HCT116 (cell line): ENCODE measurements around the gene ACSL3. TPM values are rescaled to one million over a fixed set of nuclear protein-coding genes. Genes with fewer than 3 reads are reported as not detected.

Experiments used
- ATAC-seq: fragments of 200-7000 bp; cut with Tn5 transposase; 2 replicates; pipeline ENCODE4 v1.9.1; 2020; ENCODE audit warnings: mild to moderate bottlenecking, moderate library complexity
- BruUV-seq: library from RNA; stranded (reverse); fragments of 400-500 nt; replicated peaks from 2 replicates; lab custom pipeline; 2021; lab: Mats Ljungman, UMichigan
- CTCF ChIA-PET: fragments of 300-600 bp; sonication (Branson Sonifier 250); formaldehyde crosslinking; loops from one replicate; lab custom pipeline; 2021; ENCODE audit warnings: antibody characterized with exemption; lab: Charles Lee
- POLR2A ChIA-PET: fragments of 300-600, 350-600 bp; sonication (Branson Sonifier 250); formaldehyde crosslinking; loops from one replicate; lab custom pipeline; 2021; ENCODE audit warnings: antibody characterized with exemption; lab: Charles Lee
- RAD21 ChIA-PET, 2 experiments: fragments of 300-600 bp; sonication (Branson Sonifier 250); formaldehyde crosslinking; loops; one replicate each; lab custom pipeline; 2023; ENCODE audit warnings: low total read pairs in 2 of 2; ENCODE audit not compliant: uncharacterized antibody in 2 of 2, unreplicated experiment in 2 of 2, low non-redundant PET in 1 of 2; lab: Charles Lee
- DNase-seq: peaks from one replicate; pipeline ENCODE4 v3.0.0-alpha.2; 2010; ENCODE audit warnings: low read depth, low spot score
- H2AFZ ChIP-seq: fragments of 200-600 bp; shearing (Covaris generic), sonication (generic); 2 replicates; pipeline ENCODE4 v1.6.1; 2017; ENCODE audit warnings: low read depth, mixed run types, mixed read lengths, antibody characterized with exemption, low read length; ENCODE audit not compliant: poor library complexity, severe bottlenecking
- H3K27ac ChIP-seq: 2 replicates; pipeline ENCODE4 v1.5.1; 2012; ENCODE audit warnings: low read depth, low read length
- H3K27me3 ChIP-seq: fragments of 200-600 bp; sonication (generic); 2 replicates; pipeline ENCODE4 v1.6.1; 2016; ENCODE audit warnings: mixed run types, low read length, mixed read lengths; ENCODE audit not compliant: insufficient read depth
- H3K36me3 ChIP-seq, 2 experiments: fragments of 200-500 bp in 1 of 2; fragments of 200-600 bp in 1 of 2; sonication (Bioruptor generic) in 1 of 2; sonication (generic) in 1 of 2; 2 replicates each; pipeline versions ENCODE4 v1.5.1 to v1.6.1; 2014 to 2016; ENCODE audit warnings: low read length in 2 of 2, inconsistent platforms in 1 of 2, mixed read lengths in 1 of 2, mixed run types in 1 of 2; ENCODE audit not compliant: insufficient read depth in 2 of 2, control insufficient read depth in 1 of 2
- H3K4me1 ChIP-seq, 2 experiments: fragments of 200-600 bp in 1 of 2; sonication (generic) in 1 of 2; 2 replicates each; pipeline versions ENCODE4 v1.5.1 to v1.6.1; 2012 to 2017; ENCODE audit warnings: low read length in 2 of 2, inconsistent platforms in 1 of 2, mild to moderate bottlenecking in 1 of 2, mixed read lengths in 1 of 2, mixed run types in 1 of 2, moderate library complexity in 1 of 2; ENCODE audit not compliant: insufficient read depth in 2 of 2, control insufficient read depth in 1 of 2
- H3K4me2 ChIP-seq: fragments of 200-600 bp; sonication (generic); 2 replicates; pipeline ENCODE4 v1.6.1; 2017; ENCODE audit warnings: mixed run types, low read length, mixed read lengths
- H3K4me3 ChIP-seq, 2 experiments: fragments of 200-600 bp in 1 of 2; sonication (generic) in 1 of 2; replicated peaks in 1 of 2; 2 replicates each; pipeline ENCODE4 v1.5.1; 2011 to 2016; ENCODE audit warnings: low read length in 2 of 2, control low read depth in 1 of 2, low read depth in 1 of 2, mild to moderate bottlenecking in 1 of 2, mixed read lengths in 1 of 2, mixed run types in 1 of 2
- H3K79me2 ChIP-seq: fragments of 200-600 bp; sonication (generic); 2 replicates; pipeline ENCODE4 v1.6.1; 2017; ENCODE audit warnings: mild to moderate bottlenecking, mixed run types, low read length, moderate library complexity, mixed read lengths; ENCODE audit not compliant: insufficient read depth
- H3K9ac ChIP-seq: fragments of 200-600 bp; sonication (generic); 2 replicates; pipeline ENCODE4 v1.6.1; 2016; ENCODE audit warnings: low read length, mixed read lengths
- H3K9me2 ChIP-seq: fragments of 200-600 bp; sonication (generic), shearing (Covaris generic); 2 replicates; pipeline ENCODE4 v1.6.1; 2017; ENCODE audit warnings: mixed run types, mild to moderate bottlenecking, moderate library complexity; ENCODE audit not compliant: insufficient read depth
- H3K9me3 ChIP-seq, 2 experiments: fragments of 200-500 bp in 1 of 2; fragments of 200-600 bp in 1 of 2; sonication (Bioruptor generic) in 1 of 2; sonication (generic) in 1 of 2; 2 replicates each; pipeline ENCODE4 v1.6.1; 2014 to 2017; ENCODE audit warnings: low read length in 2 of 2, mixed read lengths in 2 of 2, inconsistent platforms in 1 of 2, low read depth in 1 of 2, mild to moderate bottlenecking in 1 of 2, mixed run types in 1 of 2, moderate library complexity in 1 of 2; ENCODE audit not compliant: control insufficient read depth in 1 of 2, insufficient read depth in 1 of 2
- H4K20me1 ChIP-seq: fragments of 200-600 bp; sonication (generic), shearing (Covaris generic); 2 replicates; pipeline ENCODE4 v1.6.1; 2017; ENCODE audit warnings: mixed run types, mild to moderate bottlenecking, moderate library complexity; ENCODE audit not compliant: insufficient read depth
- ATF3 ChIP-seq: IDR thresholded peaks from 2 replicates; pipeline ENCODE4 v1.6.1; 2012
- CBX3 ChIP-seq: IDR thresholded peaks from 2 replicates; pipeline ENCODE4 v1.6.1; 2012; ENCODE audit warnings: low read depth
- CTCF ChIP-seq, 3 experiments: fragments of 200-600 bp in 1 of 3; sonication (generic) in 1 of 3; IDR thresholded peaks in 2 of 3; conservative IDR thresholded peaks in 1 of 3; 2 replicates each; pipeline ENCODE4 v1.5.1; 2012 to 2017; ENCODE audit warnings: low read depth in 2 of 3, low read length in 2 of 3, antibody characterized with exemption in 1 of 3, borderline replicate concordance in 1 of 3, control low read depth in 1 of 3, mild to moderate bottlenecking in 1 of 3, mixed read lengths in 1 of 3, mixed run types in 1 of 3, moderate library complexity in 1 of 3; ENCODE audit not compliant: insufficient read depth in 1 of 3
- ELF1 ChIP-seq: IDR thresholded peaks from 2 replicates; pipeline ENCODE4 v1.6.1; 2012; ENCODE audit warnings: low read depth, borderline replicate concordance
- EZH2 ChIP-seq: fragments of 200-600 bp; sonication (generic); IDR thresholded peaks from 2 replicates; pipeline ENCODE4 v1.6.1; 2017; ENCODE audit warnings: antibody characterized with exemption, mixed run types
- EZH2phosphoT487 ChIP-seq: fragments of 200-600 bp; IDR thresholded peaks from 2 replicates; pipeline ENCODE4 v1.6.1; 2018; ENCODE audit warnings: antibody characterized with exemption, borderline replicate concordance
- FOSL1 ChIP-seq: IDR thresholded peaks from 2 replicates; pipeline ENCODE4 v1.6.1; 2012; ENCODE audit warnings: low read depth
- JUND ChIP-seq: IDR thresholded peaks from 2 replicates; pipeline ENCODE4 v1.6.1; 2012
- POLR2A ChIP-seq: IDR thresholded peaks from 2 replicates; pipeline ENCODE4 v1.7.0; 2011; ENCODE audit warnings: borderline replicate concordance; ENCODE audit not compliant: insufficient read depth, insufficient read length; ENCODE audit errors: extremely low read depth
- POLR2AphosphoS5 ChIP-seq: IDR thresholded peaks from 2 replicates; pipeline ENCODE4 v1.6.1; 2011; ENCODE audit warnings: mild to moderate bottlenecking, low read depth, low read length, moderate library complexity
- RAD21 ChIP-seq: IDR thresholded peaks from 2 replicates; pipeline ENCODE4 v1.6.1; 2012; ENCODE audit warnings: low read depth, mild to moderate bottlenecking
- REST ChIP-seq: IDR thresholded peaks from 2 replicates; pipeline ENCODE4 v1.6.1; 2012; ENCODE audit warnings: low read depth
- SIN3A ChIP-seq: IDR thresholded peaks from 2 replicates; pipeline ENCODE4 v1.6.1; 2012; ENCODE audit warnings: low read depth
- SP1 ChIP-seq: IDR thresholded peaks from 2 replicates; pipeline ENCODE4 v1.6.1; 2012; ENCODE audit warnings: low read depth
- SRF ChIP-seq: IDR thresholded peaks from 2 replicates; pipeline ENCODE4 v1.6.1; 2012; ENCODE audit warnings: low read depth
- TCF7L2 ChIP-seq: IDR thresholded peaks from 2 replicates; pipeline ENCODE4 v1.7.0; 2011; ENCODE audit warnings: borderline replicate concordance, inconsistent platforms; ENCODE audit not compliant: insufficient read depth, insufficient read length; ENCODE audit errors: extremely low read depth
- YY1 ChIP-seq: IDR thresholded peaks from 2 replicates; pipeline ENCODE4 v1.6.1; 2011; ENCODE audit warnings: low read length, low read depth, moderate library complexity, mild to moderate bottlenecking; ENCODE audit not compliant: insufficient replicate concordance; ENCODE audit errors: extremely low read depth
- ZBTB33 ChIP-seq: IDR thresholded peaks from 2 replicates; pipeline ENCODE4 v1.6.1; 2011; ENCODE audit warnings: mild to moderate bottlenecking, low read length, moderate library complexity; ENCODE audit not compliant: insufficient replicate concordance; ENCODE audit errors: extremely low read depth
- ZFX ChIP-seq: fragments of 450-650 bp; IDR thresholded peaks from 2 replicates; pipeline ENCODE4 v1.6.1; 2017
- ZNF274 ChIP-seq: fragments of 200-500 bp; sonication (Bioruptor generic); IDR thresholded peaks from 2 replicates; pipeline ENCODE4 v1.6.1; 2014; ENCODE audit warnings: mild to moderate bottlenecking, low read depth, low read length, inconsistent platforms
- intact Hi-C: fragments of 100-400 bp; cut with micrococcal nuclease; formaldehyde crosslinking; loops from 2 replicates; pipeline ENCODE4 v1.10.0; 2022
- total RNA-seq: library from RNA; stranded (reverse); gene quantifications from one replicate; pipeline ENCODE4 v1.2.1, GENCODE V29; 2021; ENCODE audit not compliant: unreplicated experiment

The ACSL3 gene
- total RNA-seq, 1 experiment from 2014 or later: 142 TPM

- no peaks in the 10 kb centered on the region for H3K9me3 ChIP-seq
- no peaks in the 10 kb centered on the region for H3K27me3 ChIP-seq
- no peak overlapping the region for H3K9ac ChIP-seq
- no peak overlapping the region for H3K4me3 ChIP-seq
- peaks cover 95% of the 10 kb centered on the region for H3K79me2 ChIP-seq
- no peaks in the 10 kb centered on the region for H3K36me3 ChIP-seq
- RAD21 ChIA-PET: no interaction called here
- no peaks in the 10 kb centered on the region for H3K9me2 ChIP-seq
- POLR2A ChIA-PET: no interaction called here
- intact Hi-C loops: no loop called here
- H2AFZ ChIP-seq: no peak overlapping the region
- no peak for TF ChIP-seq SP1
- TF ChIP-seq EZH2phosphoT487: no peak
- no peak for TF ChIP-seq CTCF (IDR thresholded peaks at IDR 0.05 in 2 of 3, conservative IDR thresholded peaks at IDR 0.05 in 1 of 3; ENCODE audit: borderline replicate concordance in 1 of 3, insufficient read depth in 1 of 3, low read depth in 2 of 3, low read length in 2 of 3)
- no peak for TF ChIP-seq SIN3A
- no peak for TF ChIP-seq ATF3
- no peak for TF ChIP-seq POLR2A
- TF ChIP-seq ELF1: no peak
- TF ChIP-seq YY1: no peak
- no peak for TF ChIP-seq ZNF274
- TF ChIP-seq ZFX: no peak
- no peak for TF ChIP-seq RAD21
- no peak for TF ChIP-seq EZH2
- no peak for TF ChIP-seq CBX3
- no peak for TF ChIP-seq JUND
- no peak for TF ChIP-seq POLR2AphosphoS5
- TF ChIP-seq REST: no peak
- TF ChIP-seq TCF7L2: no peak
- no peak for TF ChIP-seq SRF
- TF ChIP-seq FOSL1: no peak
- no peak for TF ChIP-seq ZBTB33
- no TSS peak for BruUV-seq
- CTCF ChIA-PET: no interaction called here
- peaks cover 17% of the 10 kb centered on the region; the same call in 1 of the 2 replicates for H4K20me1 ChIP-seq
- no peak overlapping the region for H3K27ac ChIP-seq
- H3K4me2 ChIP-seq: no peak overlapping the region
- ATAC-seq (no peak), DNase-seq (no peak)
- H3K4me1 ChIP-seq: peaks cover 15 to 16% of the 10 kb centered on the region in 2 experiments
These were observed 22.6 kb downstream of the ACSL3 start for GRCh38 chr2:222883420-222883819.
